SKM-1 (cell line): Measurements from ENCODE around the gene KRTAP10-8.
"Not testable (repeated sequence)": the region's sequence is repeated elsewhere in the genome, so short reads cannot be mapped to it uniquely, and the experiment has no call there.

ENCODE experiments used
- DNase-seq: peaks from one replicate; lab custom pipeline; 2025; ENCODE audit not compliant: unreplicated experiment; lab: John Stamatoyannopoulos, UW

KRTAP10-8 gene

GRCh38 chr21:44598061-44598460 is 13.8 kb upstream of the KRTAP10-8 start:
- no peak for DNase-seq

- no peak for DNase-seq
Observed at GRCh38 chr21:44599264-44600029, 12.4 kb upstream of the KRTAP10-8 start.

- DNase-seq, result not testable (repeated sequence)
Observed at GRCh38 chr21:44600118-44600978, 11.5 kb upstream of the KRTAP10-8 start, which contains the start of gene KRTAP10-7. Gene KRTAP10-7 (plus strand): TSS chr21:44600597. CDS start chr21:44600622, 25 bp downstream.

DNA sequence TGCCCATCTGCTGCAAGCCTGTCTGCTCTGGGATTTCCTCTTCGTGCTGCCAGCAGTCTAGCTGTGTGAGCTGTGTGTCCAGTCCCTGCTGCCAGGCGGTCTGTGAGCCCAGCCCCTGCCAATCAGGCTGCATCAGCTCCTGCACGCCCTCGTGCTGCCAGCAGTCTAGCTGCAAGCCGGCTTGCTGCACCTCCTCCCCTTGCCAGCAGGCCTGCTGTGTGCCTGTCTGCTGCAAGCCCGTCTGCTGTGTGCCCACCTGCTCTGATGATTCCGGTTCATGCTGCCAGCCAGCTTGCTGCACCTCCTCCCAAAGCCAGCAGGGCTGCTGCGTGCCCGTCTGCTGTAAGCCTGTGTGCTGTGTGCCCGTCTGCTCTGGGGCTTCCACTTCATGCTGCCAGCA is 10.8 kb upstream of the KRTAP10-8 start:
- DNase-seq, result not testable (repeated sequence)

- DNase-seq, result no peak
Observed at GRCh38 chr21:44601596-44602462, 10.1 kb upstream of the KRTAP10-8 start.

DNA sequence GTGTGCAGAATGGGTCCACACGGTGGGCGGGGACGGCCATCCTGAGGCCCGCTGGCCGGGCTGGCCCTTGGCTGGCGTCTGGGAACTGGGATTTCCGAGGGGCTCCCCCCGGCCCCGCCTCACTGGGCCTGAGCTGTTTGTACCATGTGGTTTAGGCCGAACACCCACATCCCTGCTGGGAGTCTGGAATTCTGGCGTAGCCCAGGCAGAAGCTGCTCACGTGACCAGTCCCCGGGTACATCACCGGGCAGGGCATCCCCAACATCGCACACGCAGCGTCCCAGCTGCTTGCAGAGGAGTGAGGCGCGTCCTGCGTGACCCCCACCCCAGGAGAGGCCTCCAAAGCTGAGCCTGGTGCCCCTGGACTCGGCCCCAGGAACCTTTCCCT is 9.4 kb upstream of the KRTAP10-8 start:
- no peak for DNase-seq

DNA sequence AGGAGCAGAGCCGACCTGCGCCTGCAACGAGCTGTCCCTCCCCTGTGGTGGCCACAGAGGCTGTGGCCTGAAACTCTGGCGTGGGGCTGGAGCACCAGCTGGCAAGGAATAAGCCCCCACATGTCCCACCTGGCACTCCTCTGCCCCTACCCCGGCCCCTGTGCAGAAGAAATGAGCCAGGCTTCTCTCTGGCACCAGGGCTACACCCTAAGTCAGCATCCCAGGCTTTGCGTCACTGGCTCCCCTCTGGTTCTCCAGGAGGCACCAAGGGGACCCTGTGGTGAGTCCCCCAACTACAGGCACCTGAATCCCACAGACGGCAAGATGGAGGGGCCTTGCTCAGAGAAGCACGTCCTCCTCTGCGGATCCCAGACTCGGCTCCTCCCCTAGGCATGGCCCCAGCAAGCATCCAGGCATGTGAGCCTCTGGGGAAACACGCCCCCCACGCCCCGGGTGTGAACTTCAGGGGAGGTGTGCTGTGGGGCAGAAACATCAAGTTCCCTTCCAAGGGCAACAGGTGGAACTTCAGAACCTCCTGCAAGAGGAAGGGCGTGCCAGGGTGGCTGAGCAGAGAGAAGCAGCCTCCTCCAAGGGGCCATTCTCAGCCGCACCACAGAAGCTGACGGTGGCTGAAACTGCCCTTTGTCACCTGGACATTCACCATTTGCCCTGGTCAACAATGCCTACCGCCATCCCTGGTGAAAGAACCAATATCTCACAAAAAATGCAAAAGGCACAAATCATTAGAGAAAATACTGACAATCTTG is 8.6 kb upstream of the KRTAP10-8 start:
- no peak for DNase-seq

DNA sequence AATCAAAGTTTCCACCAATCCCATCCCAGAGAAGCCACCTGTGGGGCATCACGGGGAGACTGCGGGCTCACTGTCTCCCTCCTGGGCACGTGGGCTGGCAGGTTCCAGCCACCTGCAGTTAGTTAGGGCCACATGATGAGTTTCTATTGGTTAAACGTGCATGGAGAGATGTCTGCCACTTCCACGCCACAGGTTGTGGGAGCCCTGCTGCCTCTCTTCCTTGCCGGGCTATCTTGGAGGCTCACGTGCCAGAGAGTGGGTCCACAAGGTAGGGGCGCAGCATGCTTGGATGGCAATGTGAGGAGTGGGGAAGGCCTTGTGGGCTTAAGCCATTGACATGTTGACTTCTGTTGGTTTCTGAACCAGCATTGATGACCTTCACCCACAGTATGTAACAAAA is 8.0 kb upstream of the KRTAP10-8 start:
- no peak for DNase-seq

DNA sequence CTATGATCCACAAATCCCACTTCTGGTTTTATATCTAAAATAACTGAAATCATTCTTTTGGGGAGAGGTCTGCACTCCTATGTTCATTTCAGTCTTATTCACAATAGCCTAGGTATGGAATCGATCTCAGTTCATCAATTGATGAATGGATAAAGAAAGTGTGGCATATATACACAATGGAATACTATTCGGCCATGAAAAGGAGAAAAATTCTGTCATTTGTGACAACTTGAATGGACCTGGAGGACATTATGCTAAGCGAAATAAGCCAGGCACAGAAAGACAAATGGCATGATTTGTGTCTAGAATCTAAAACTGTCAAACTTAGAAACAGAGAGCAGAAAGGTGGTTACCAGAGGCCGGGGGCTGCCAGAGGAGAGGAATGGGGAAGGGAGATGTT is 5.4 kb upstream of the KRTAP10-8 start:
- DNase-seq, result no peak

DNA sequence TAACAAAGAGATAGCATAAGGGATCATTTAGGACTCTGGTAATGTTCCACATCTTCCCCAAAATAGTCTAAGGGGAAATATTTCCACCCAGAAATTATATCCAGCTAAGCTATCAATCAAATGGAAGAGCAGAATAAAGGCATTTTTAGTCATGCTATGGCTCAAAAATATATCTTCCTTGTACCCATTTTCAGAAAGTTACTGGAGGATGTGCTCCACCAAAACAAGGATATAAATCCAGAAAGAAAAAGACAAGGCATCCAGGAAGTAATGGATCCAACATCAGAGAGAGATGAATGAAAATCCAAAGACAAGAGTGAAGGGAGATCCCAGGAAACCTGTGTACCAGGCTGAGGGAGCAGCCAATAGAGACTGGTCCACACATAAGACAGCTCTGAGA is 2.7 kb upstream of the KRTAP10-8 start:
- no peak for DNase-seq

DNA sequence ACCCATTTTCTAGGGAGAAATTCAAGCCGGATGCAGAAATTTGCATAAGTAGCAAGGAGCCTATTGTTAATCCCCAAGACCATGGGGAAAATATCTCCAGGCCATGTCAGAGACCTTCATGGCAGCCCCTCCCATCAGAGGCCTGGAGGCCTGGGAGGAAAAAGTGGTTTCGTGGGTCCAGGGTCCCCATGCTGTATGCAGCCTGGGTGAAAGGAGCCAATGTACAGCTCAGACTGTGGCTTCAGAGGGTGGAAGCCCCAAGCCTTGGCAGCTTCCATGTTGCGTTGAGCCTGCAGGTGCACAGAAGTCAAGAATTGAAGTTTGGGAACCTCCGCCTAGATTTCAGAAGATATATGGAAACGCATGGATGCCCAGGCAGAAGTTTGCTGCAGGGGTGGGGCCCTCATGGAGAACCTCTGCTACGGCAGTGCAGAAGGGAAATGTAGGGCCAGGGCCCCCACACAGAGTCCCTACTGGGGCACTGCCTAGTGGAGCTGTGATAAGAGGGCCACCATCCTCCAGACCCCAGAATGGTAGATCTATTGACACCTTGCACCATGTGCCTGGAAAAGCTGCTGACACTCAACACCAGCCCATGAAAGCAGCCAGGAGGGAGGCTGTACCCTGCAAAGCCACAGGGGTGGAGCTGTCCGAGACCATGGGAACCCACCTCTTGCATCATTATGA is 1.6 kb upstream of the KRTAP10-8 start:
- DNase-seq, result not testable (repeated sequence)

- DNase-seq, result no peak
Observed at GRCh38 chr21:44611551-44611950, 328 bp upstream of the KRTAP10-8 start.

- DNase-seq, result no peak
Observed at GRCh38 chr21:44612669-44613229, 870 bp downstream of the KRTAP10-8 start.

DNA sequence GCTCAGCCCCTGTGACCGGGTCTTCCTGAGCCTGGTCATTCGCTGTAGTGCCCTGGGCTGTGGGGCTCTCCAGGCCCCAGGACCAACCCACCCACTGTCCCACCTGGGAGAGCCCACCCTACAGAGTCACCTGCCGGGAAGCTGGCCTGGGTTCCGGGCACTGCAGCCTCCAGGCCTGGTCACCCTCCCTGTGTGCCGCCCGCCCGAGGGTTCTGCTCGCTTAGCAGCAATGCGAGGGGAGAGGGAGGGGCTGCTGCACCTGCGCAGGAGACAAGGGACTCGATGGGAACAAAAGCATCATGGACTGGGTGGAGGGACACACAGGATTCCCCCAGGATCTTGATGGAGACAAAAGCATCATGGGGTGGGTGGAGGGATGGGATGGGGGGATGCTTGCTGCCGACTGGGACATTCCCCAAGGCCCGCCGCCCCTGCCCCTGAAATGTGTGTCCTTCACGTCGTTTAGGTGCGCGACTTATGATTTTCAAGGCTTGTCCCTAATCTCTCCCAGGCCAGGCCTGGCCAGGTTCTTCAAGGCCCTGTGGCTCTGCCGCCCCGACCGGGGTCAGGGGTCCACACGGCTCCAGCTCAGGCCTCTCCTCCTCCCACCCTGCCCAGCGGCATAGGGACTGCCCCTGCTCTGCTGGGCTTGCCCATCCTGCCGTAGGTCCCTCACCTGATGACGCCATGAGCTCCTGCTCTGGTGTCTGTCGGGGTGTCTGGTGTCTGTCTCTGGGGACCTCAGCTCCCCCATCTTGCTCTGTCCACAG is 1.7 kb downstream of the KRTAP10-8 start:
- DNase-seq, result no peak

GRCh38 chr21:44614161-44614631 is 2.3 kb downstream of the KRTAP10-8 start:
- no peak for DNase-seq

- no peak for DNase-seq
Observed at GRCh38 chr21:44614961-44615391, 3.1 kb downstream of the KRTAP10-8 start.

GRCh38 chr21:44615466-44615865 is 3.6 kb downstream of the KRTAP10-8 start:
- DNase-seq, result no peak

- no peak for DNase-seq
Observed at GRCh38 chr21:44615911-44616590, 4.2 kb downstream of the KRTAP10-8 start.
